Neutrophil (primary cell): Measurements from ENCODE around the gene ZNF626.
"Not testable (repeated sequence)": the region's sequence is repeated elsewhere in the genome, so short reads cannot be mapped to it uniquely, and the experiment has no call there.

Experiments used
- H3K27ac ChIP-seq: fragments of 200-600 bp; sonication (generic); 2 replicates; pipeline ENCODE4 v1.5.1; 2016; ENCODE audit warnings: mild to moderate bottlenecking, moderate library complexity
- H3K27me3 ChIP-seq: fragments of 200-600 bp; sonication (generic); 2 replicates; pipeline ENCODE4 v1.6.0; 2016; ENCODE audit warnings: mild to moderate bottlenecking
- H3K36me3 ChIP-seq: fragments of 200-600 bp; sonication (generic); 2 replicates; pipeline ENCODE4 v1.5.1; 2017
- H3K4me1 ChIP-seq, 2 experiments: fragments of 200-600 bp in 1 of 2; sonication (generic) in 1 of 2; 1 replicate in 1 of 2; 2 replicates in 1 of 2; pipeline versions ENCODE4 v1.5.1 to v1.6.1; 2013 to 2016; ENCODE audit warnings: low read depth in 1 of 2, low read length in 1 of 2, mild to moderate bottlenecking in 1 of 2, moderate library complexity in 1 of 2; ENCODE audit not compliant: control insufficient read depth in 1 of 2, insufficient read depth in 1 of 2
- H3K4me3 ChIP-seq, 2 experiments: fragments of 200-600 bp in 1 of 2; sonication (generic) in 1 of 2; 1 replicate in 1 of 2; 2 replicates in 1 of 2; pipeline ENCODE4 v1.5.1; 2013 to 2016; ENCODE audit warnings: low read depth in 1 of 2, low read length in 1 of 2, mild to moderate bottlenecking in 1 of 2, moderate library complexity in 1 of 2
- H3K9me3 ChIP-seq: fragments of 200-600 bp; sonication (generic); 2 replicates; pipeline ENCODE4 v1.5.1; 2016
- CTCF ChIP-seq: fragments of 200-600 bp; sonication (generic); IDR thresholded peaks from 2 replicates; pipeline ENCODE4 v1.5.1; 2016; ENCODE audit warnings: antibody characterized with exemption

Gene ZNF626

GRCh38 chr19:20662421-20663105 is 1.2 kb upstream of the ZNF626 start:
- no peaks in the 10 kb centered on the region for H3K36me3 ChIP-seq
- no peak overlapping the region for H3K27ac ChIP-seq
- H3K9me3 ChIP-seq, result peaks cover 4% of the 10 kb centered on the region
- peaks cover 2 to 4% of the 10 kb centered on the region in 2 experiments for H3K4me1 ChIP-seq
- H3K27me3 ChIP-seq, result no peaks in the 10 kb centered on the region
- no peak for TF ChIP-seq CTCF
- no peak overlapping the region for H3K4me3 ChIP-seq

DNA sequence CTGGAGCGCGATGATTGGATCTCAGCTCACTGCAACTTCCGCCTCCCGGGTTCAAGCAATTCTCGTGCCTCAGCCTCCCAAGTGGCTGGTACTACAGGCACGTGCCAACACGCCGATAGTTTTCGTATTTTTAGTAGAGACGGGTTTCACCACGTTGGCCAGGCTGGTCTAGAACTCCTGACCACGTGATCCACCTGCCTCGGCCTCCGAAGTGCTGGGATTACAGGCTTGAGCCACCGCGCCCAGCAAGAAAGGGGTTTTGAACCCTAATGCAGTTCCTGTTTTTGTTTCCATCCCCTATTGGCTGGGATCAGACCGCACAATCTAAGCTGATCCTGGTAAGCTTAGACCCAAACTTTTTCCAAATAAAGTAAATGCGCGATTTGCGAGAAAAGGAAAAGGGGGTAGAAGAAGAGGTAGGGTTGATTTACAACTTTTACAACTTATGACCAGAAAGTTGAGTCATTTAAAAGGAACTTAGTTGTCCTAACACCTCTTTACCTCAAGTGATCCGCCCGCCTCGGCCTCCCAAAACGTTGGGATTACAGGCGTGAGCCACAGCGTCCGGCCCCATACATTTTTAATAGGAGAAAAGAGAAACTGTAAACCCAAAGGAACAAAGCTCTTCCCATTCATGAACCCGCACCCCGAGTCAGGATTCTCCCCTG is 764 bp downstream of the ZNF626 start:
- H3K9me3 ChIP-seq, result peaks cover 4% of the 10 kb centered on the region
- TF ChIP-seq CTCF, result no peak
- H3K27me3 ChIP-seq, result no peaks in the 10 kb centered on the region
- peak overlapping the region; percentile 69 for H3K27ac ChIP-seq
- peaks cover 2 to 4% of the 10 kb centered on the region in 2 experiments for H3K4me1 ChIP-seq
- H3K4me3 ChIP-seq, result peak overlapping the region; percentile 56 to 80
- no peaks in the 10 kb centered on the region for H3K36me3 ChIP-seq

- Histone ChIP-seq H3K27me3 (no peaks in the 10 kb centered on the region), H3K36me3 (no peaks in the 10 kb centered on the region), H3K9me3 (peaks cover 8% of the 10 kb centered on the region), H3K4me3 (no peak overlapping the region), H3K4me1 (no peaks in the 10 kb centered on the region), H3K27ac (no peak overlapping the region)
- no peak for TF ChIP-seq CTCF
Measured at GRCh38 chr19:20640545-20640944, 20.8 kb downstream of the ZNF626 start.

DNA sequence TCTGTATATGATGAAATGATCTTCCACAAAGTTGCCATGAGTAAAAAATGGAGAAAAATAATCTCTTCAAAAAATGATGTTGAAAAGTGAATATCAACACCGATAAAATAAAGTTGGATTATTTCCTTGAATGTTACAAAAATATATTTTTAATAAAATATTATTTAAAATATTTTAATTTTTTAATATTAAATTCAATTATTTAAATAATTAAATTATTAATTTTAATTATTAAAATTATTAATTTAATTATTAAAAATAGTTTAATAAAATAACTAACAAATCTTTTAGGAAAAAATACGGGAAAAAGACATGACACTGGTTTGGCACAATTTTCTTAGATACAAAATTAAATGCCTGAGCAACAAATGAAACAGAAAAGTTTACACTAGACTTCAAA is 21.3 kb downstream of the ZNF626 start:
- no peak overlapping the region for H3K27ac ChIP-seq
- no peaks in the 10 kb centered on the region for H3K36me3 ChIP-seq
- H3K4me3 ChIP-seq, result no peak overlapping the region
- no peak for TF ChIP-seq CTCF
- no peaks in the 10 kb centered on the region for H3K4me1 ChIP-seq
- peaks cover 13% of the 10 kb centered on the region for H3K9me3 ChIP-seq
- no peaks in the 10 kb centered on the region for H3K27me3 ChIP-seq

- not testable (repeated sequence) for H3K4me3 ChIP-seq, H3K36me3 ChIP-seq, H3K4me1 ChIP-seq, H3K27ac ChIP-seq, H3K27me3 ChIP-seq
- peaks cover 19% of the 10 kb centered on the region for H3K9me3 ChIP-seq
Measured at GRCh38 chr19:20624560-20624959, 36.8 kb downstream of the ZNF626 start.

- no peak for TF ChIP-seq CTCF
- peaks cover 13% of the 10 kb centered on the region for H3K9me3 ChIP-seq
- no peaks in the 10 kb centered on the region for H3K36me3 ChIP-seq
- H3K4me1 ChIP-seq, result no peaks in the 10 kb centered on the region
- no peaks in the 10 kb centered on the region for H3K27me3 ChIP-seq
- no peak overlapping the region for H3K4me3 ChIP-seq
- no peak overlapping the region for H3K27ac ChIP-seq
Measured at GRCh38 chr19:20616071-20616470, 45.3 kb downstream of the ZNF626 start.

DNA sequence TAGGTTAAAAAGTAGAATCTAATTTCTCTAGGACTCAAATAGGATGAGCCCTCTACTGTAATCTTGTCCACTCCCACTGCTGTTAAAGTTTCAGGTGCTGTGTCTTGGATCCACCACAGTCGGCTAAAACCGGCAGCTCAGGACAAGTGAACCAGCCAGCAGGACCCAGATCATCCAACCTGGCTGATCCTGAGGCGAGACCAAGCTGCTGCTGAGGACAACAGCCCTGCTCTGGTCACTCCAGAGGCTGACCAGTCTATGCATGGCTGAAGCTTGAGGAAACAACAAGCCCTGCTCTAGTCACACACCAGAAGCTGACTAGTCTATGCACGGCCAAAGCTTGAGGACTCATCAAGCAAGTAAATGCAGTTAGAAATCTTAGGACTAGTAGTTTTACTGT is 46.4 kb downstream of the ZNF626 start:
- not testable (repeated sequence) for H3K4me3 ChIP-seq, H3K27me3 ChIP-seq, H3K27ac ChIP-seq, H3K36me3 ChIP-seq, H3K4me1 ChIP-seq
- H3K9me3 ChIP-seq, result peaks cover 14% of the 10 kb centered on the region
